ENCODE measurements around the gene NPPB. TPM values are rescaled to one million over a fixed set of nuclear protein-coding genes. Genes with fewer than 3 reads are reported as not detected.

NPPB gene
- total RNA-seq, 4 donors from 2014 or later: not detected

DNA sequence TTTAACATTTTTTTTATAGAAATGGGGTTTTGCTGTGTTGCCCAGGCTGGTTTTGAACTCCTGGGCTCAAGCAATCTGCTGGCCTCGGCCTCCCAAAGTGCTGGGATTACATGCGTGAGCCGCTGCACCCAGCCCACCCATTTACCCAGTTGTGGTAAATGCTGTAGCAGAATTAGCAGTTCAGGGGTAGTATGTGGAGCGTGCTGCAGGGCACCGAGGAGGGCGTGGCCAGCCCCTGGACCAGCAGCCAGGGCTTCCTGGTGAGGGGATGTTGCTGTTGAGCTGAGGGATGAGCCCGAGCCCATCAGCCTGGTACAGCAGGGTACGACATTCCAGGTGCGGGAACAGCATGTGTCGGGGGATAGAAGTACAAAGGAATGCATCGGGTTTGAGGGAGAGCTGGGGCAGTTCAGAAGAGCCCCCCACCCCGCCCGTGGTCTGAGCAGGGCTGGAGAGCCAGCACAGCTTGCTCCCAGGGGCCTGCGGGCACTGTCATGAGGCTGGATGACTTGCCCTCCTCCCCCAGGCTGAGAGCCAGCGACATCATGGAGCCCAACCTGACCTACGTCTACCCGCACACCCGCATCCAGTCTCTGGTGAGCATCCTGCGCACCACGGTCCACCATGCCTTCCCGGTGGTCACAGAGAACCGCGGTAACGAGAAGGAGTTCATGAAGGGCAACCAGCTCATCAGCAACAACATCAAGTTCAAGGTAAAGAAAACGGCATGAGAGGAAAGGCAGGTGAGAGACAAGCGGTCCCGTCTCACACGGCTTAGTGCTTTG is 23.1 kb downstream of the NPPB start:
- Histone ChIP-seq H3K27me3 (no peaks in the 10 kb centered on the region), H3K9me3 (no peaks in the 10 kb centered on the region), H3K4me3 (no peak overlapping the region), H3K36me3 (no peaks in the 10 kb centered on the region), H3K4me1 (no peaks in the 10 kb centered on the region), H3K27ac (no peak overlapping the region)
- DNase-seq: no peak
- intact Hi-C loops (cut with DNase I; ENCODE audit: low total_unique reads): loop anchor here (10.0 kb wide), 1 partner anchor 59 kb away; no protein-coding TSS in a partner anchor
- TF ChIP-seq POLR2A (IDR thresholded peaks at IDR 0.05): no peak

DNA sequence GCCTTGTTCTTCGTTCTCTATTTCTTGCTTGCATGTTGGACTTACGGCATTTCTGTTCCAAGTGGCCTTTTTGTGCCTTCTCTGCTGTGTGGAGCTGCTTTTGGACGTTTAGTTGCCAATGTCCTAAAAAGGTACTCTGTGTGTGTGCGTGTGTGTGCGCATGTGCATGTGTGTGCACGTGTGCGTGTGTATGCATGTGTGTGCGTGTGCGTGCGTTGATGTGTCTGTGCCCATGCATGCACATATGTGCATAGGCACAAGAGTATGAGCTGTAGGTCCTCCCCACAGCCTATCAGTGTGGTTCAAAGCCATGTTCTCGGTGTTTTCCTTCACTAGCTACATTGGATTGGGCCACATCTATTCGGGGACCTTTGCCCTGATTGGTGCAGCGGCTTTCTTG is 24.8 kb downstream of the NPPB start:
- no peaks in the 10 kb centered on the region for H3K36me3 ChIP-seq
- no peak for DNase-seq
- no peaks in the 10 kb centered on the region for H3K4me1 ChIP-seq
- H3K27ac ChIP-seq: no peak overlapping the region
- intact Hi-C loops (cut with DNase I; ENCODE audit: low total_unique reads): loop anchor here (10.0 kb wide), 1 partner anchor 61 kb away; no protein-coding TSS in a partner anchor
- H3K9me3 ChIP-seq: no peaks in the 10 kb centered on the region
- H3K27me3 ChIP-seq: no peaks in the 10 kb centered on the region
- H3K4me3 ChIP-seq: no peak overlapping the region
- TF ChIP-seq, protein P1, sequence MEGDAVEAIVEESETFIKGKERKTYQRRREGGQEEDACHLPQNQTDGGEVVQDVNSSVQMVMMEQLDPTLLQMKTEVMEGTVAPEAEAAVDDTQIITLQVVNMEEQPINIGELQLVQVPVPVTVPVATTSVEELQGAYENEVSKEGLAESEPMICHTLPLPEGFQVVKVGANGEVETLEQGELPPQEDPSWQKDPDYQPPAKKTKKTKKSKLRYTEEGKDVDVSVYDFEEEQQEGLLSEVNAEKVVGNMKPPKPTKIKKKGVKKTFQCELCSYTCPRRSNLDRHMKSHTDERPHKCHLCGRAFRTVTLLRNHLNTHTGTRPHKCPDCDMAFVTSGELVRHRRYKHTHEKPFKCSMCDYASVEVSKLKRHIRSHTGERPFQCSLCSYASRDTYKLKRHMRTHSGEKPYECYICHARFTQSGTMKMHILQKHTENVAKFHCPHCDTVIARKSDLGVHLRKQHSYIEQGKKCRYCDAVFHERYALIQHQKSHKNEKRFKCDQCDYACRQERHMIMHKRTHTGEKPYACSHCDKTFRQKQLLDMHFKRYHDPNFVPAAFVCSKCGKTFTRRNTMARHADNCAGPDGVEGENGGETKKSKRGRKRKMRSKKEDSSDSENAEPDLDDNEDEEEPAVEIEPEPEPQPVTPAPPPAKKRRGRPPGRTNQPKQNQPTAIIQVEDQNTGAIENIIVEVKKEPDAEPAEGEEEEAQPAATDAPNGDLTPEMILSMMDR (IDR thresholded peaks at IDR 0.05): no peak
- TF ChIP-seq POLR2A (IDR thresholded peaks at IDR 0.05): no peak

DNA sequence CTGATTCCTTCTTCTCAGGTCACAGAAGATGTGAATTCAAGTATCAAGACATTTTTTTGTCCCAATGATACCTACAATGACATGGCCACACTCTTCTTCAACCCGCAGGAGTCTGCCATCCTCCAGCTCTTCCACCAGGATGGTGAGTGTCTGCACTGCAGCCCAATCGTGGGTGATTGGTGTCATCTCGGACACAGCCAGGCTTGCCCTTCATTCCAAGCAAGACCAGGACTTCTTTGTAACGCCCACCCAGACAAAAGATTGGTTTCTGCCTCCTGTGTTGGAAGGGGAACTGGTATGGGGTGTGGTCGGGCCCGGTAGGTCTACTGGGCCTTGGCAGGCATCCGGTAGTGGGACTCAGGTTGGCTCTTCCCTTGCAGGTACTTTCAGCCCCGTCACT is 25.2 kb downstream of the NPPB start:
- H3K27ac ChIP-seq: no peak overlapping the region
- TF ChIP-seq, protein P1 (IDR thresholded peaks at IDR 0.05): no peak
- TF ChIP-seq POLR2A (IDR thresholded peaks at IDR 0.05): no peak
- H3K36me3 ChIP-seq: no peaks in the 10 kb centered on the region
- no peaks in the 10 kb centered on the region for H3K9me3 ChIP-seq
- no peaks in the 10 kb centered on the region for H3K27me3 ChIP-seq
- no peaks in the 10 kb centered on the region for H3K4me1 ChIP-seq
- no peak overlapping the region for H3K4me3 ChIP-seq
- intact Hi-C loops (cut with DNase I; ENCODE audit: low total_unique reads): loop anchor here (10.0 kb wide), 1 partner anchor 61 kb away; no protein-coding TSS in a partner anchor
- no peak for DNase-seq

DNA sequence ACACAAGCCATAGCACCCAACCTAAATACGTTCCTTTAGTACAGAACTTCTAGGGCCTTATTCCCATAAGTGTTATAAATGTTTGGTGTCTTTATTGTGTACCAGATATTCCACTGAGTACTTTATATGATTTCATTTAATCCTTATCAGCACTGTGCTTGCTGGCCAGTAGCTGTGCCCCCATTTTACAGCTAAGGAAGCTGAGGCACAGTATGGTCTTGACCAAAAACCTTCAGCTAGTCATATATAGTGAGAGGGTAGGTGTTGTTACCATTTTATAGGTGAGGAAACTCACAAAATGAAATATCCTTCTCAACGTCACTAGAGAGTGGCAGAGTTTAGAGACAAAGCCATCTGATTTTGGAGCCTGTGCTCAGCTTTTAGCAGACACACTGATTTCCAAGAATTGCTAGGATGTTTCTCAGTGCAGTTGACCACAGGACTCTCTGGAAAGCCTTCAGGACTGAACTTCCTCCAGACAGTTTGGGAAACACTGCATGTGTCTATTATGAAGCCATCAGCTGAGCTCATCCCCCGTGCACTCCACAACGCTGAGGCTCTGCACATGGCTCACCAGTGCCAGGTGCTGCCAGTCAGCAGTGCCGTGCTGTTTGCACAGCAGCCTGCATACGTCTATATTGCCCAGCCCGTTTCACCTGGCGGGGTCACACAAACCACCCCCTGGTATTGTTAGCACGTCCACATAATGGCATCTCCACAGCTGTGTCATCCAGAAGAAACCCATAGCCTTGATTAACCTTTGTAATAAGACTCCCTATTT is 26.6 kb downstream of the NPPB start:
- Histone ChIP-seq H3K9me3 (no peaks in the 10 kb centered on the region), H3K27ac (no peak overlapping the region), H3K4me3 (no peak overlapping the region), H3K4me1 (no peaks in the 10 kb centered on the region), H3K36me3 (no peaks in the 10 kb centered on the region), H3K27me3 (no peaks in the 10 kb centered on the region)
- intact Hi-C loops (cut with DNase I; ENCODE audit: low total_unique reads): loop anchor here (10.0 kb wide), 1 partner anchor 63 kb away; no protein-coding TSS in a partner anchor
- TF ChIP-seq POLR2A (IDR thresholded peaks at IDR 0.05): no peak
- TF ChIP-seq, protein P1 (IDR thresholded peaks at IDR 0.05): no peak
- DNase-seq: no peak

DNA sequence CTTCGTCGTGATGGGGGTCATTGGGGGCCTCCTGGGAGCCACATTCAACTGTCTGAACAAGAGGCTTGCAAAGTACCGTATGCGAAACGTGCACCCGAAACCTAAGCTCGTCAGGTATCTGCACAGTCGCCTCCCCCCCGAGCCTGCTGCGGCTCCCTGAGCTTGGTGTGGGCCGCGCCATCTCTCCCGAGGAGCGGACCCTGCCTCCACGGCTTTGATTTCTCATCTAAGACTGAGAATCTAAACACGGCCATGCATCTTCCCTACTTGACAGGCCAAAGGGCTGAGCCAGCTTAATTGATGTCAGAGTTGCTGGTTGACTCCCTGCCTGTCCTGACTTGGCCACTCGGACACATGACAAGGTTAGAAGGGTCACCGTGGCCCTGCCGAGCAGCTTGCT is 30.2 kb downstream of the NPPB start:
- Histone ChIP-seq H3K36me3 (no peaks in the 10 kb centered on the region), H3K4me3 (no peak overlapping the region), H3K4me1 (no peaks in the 10 kb centered on the region), H3K9me3 (no peaks in the 10 kb centered on the region), H3K27ac (no peak overlapping the region), H3K27me3 (no peaks in the 10 kb centered on the region)
- DNase-seq: no peak
- TF ChIP-seq, protein P1 (IDR thresholded peaks at IDR 0.05): no peak
- TF ChIP-seq POLR2A (IDR thresholded peaks at IDR 0.05): no peak
- intact Hi-C loops (cut with DNase I; ENCODE audit: low total_unique reads): no loop called here

Data from uterus (tissue), 4 donors.